WERI-Rb-1 (cell line): ENCODE results near the gene SKAP1.

Experiments
- DNase-seq: peaks from one replicate; pipeline ENCODE4 v3.0.0-alpha.2; 2020
- H3K27ac ChIP-seq: fragments of 250-450 bp; sonication (Bioruptor Pico); 2 replicates; pipeline ENCODE4 v1.5.1; 2020; ENCODE audit warnings: mild to moderate bottlenecking, moderate library complexity
- H3K27me3 ChIP-seq: fragments of 250-450 bp; sonication (Bioruptor Pico); 2 replicates; pipeline ENCODE4 v1.5.1; 2021; ENCODE audit warnings: mild to moderate bottlenecking, low read depth, moderate library complexity; ENCODE audit not compliant: insufficient read depth, severe bottlenecking
- H3K36me3 ChIP-seq: fragments of 250-450 bp; sonication (Bioruptor Pico); 2 replicates; pipeline ENCODE4 v1.5.1; 2020; ENCODE audit warnings: mild to moderate bottlenecking, moderate library complexity
- H3K4me3 ChIP-seq: 2 replicates; pipeline ENCODE4 v1.5.1; 2011; ENCODE audit warnings: low read depth, mild to moderate bottlenecking, control low read depth, low read length
- H3K9me3 ChIP-seq: fragments of 250-450 bp; sonication (Bioruptor Pico); 2 replicates; pipeline ENCODE4 v1.5.1; 2021; ENCODE audit warnings: mild to moderate bottlenecking, moderate library complexity; ENCODE audit not compliant: severe bottlenecking
- TF ChIP-seq, protein P1 (sequence below): IDR thresholded peaks from 2 replicates; pipeline ENCODE4 v1.5.1; 2011; ENCODE audit warnings: low read depth, mild to moderate bottlenecking, control low read depth, inconsistent platforms, low read length

The SKAP1 gene

GRCh38 chr17:48444516-48445247 lies 14.7 kb upstream of the SKAP1 start:
- Histone ChIP-seq H3K27me3 (peaks cover 93% of the 10 kb centered on the region), H3K9me3 (peaks cover 14% of the 10 kb centered on the region), H3K4me3 (no peak overlapping the region), H3K36me3 (no peaks in the 10 kb centered on the region), H3K27ac (no peak overlapping the region)
- TF ChIP-seq, protein P1, sequence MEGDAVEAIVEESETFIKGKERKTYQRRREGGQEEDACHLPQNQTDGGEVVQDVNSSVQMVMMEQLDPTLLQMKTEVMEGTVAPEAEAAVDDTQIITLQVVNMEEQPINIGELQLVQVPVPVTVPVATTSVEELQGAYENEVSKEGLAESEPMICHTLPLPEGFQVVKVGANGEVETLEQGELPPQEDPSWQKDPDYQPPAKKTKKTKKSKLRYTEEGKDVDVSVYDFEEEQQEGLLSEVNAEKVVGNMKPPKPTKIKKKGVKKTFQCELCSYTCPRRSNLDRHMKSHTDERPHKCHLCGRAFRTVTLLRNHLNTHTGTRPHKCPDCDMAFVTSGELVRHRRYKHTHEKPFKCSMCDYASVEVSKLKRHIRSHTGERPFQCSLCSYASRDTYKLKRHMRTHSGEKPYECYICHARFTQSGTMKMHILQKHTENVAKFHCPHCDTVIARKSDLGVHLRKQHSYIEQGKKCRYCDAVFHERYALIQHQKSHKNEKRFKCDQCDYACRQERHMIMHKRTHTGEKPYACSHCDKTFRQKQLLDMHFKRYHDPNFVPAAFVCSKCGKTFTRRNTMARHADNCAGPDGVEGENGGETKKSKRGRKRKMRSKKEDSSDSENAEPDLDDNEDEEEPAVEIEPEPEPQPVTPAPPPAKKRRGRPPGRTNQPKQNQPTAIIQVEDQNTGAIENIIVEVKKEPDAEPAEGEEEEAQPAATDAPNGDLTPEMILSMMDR = no peak
- DNase-seq = no peak

DNA sequence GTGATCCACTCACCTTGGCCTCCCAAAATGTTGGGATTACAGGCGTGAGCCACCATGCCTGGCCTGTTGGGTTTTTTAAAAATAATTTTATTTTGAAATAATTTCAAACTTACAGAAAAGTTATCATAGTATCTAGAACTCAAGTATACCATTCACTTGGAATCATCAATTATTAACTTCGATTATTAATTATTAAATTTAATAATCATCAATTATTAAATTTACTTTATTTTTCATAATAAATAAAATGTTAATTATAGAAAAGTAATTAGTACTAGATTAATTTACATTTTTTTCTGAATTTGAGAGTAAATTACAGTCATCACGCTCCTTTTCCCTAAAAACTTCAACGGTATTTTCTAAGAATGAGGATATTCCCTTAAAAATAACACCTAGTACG lies 13.7 kb upstream of the SKAP1 start:
- no peak overlapping the region for H3K4me3 ChIP-seq
- H3K9me3 ChIP-seq = peaks cover 10% of the 10 kb centered on the region
- H3K27me3 ChIP-seq = peaks cover 99% of the 10 kb centered on the region
- no peak for DNase-seq
- H3K27ac ChIP-seq = no peak overlapping the region
- TF ChIP-seq, protein P1 = no peak
- no peaks in the 10 kb centered on the region for H3K36me3 ChIP-seq

DNA sequence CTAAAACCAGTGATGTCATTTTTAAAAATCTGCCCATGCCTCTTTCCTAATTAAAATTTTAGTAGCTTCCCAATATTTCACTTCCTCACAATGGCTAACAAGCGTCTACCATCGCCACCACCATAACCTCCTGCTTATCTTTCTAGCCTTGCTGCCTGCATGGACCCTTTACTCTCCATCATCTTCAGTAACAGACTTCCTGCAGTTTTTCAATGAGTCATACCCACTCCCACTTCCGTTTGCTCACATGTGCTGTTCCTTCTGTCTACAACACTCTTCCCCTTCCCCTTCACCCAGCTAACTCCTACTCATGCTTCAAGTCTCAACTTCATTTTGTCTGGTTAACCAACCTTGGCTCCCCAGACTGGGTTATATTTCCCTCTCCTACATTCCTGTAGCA lies 12.8 kb upstream of the SKAP1 start:
- peaks cover 100% of the 10 kb centered on the region for H3K27me3 ChIP-seq
- peaks cover 10% of the 10 kb centered on the region for H3K9me3 ChIP-seq
- no peak overlapping the region for H3K4me3 ChIP-seq
- DNase-seq = no peak
- no peak overlapping the region for H3K27ac ChIP-seq
- TF ChIP-seq, protein P1 = no peak
- no peaks in the 10 kb centered on the region for H3K36me3 ChIP-seq

- DNase-seq = no peak
- TF ChIP-seq, protein P1 = no peak
- H3K27me3 ChIP-seq = peaks cover 100% of the 10 kb centered on the region
- no peaks in the 10 kb centered on the region for H3K36me3 ChIP-seq
- H3K9me3 ChIP-seq = peaks cover 12% of the 10 kb centered on the region
- no peak overlapping the region for H3K27ac ChIP-seq
- H3K4me3 ChIP-seq = no peak overlapping the region
Observed at GRCh38 chr17:48441862-48442261, 11.8 kb upstream of the SKAP1 start.

GRCh38 chr17:48441231-48441711 lies 11.3 kb upstream of the SKAP1 start:
- Histone ChIP-seq H3K27ac (no peak overlapping the region), H3K36me3 (no peaks in the 10 kb centered on the region), H3K27me3 (peaks cover 100% of the 10 kb centered on the region), H3K9me3 (peaks cover 14% of the 10 kb centered on the region), H3K4me3 (no peak overlapping the region)
- TF ChIP-seq, protein P1 = no peak
- no peak for DNase-seq

- Histone ChIP-seq H3K9me3 (peaks cover 14% of the 10 kb centered on the region), H3K27me3 (peaks cover 100% of the 10 kb centered on the region), H3K36me3 (no peaks in the 10 kb centered on the region), H3K27ac (no peak overlapping the region), H3K4me3 (no peak overlapping the region)
- TF ChIP-seq, protein P1 = no peak
- no peak for DNase-seq
Observed at GRCh38 chr17:48440669-48441068, 10.7 kb upstream of the SKAP1 start.
